SU-DHL-6 (cell line): Measurements from ENCODE around the gene CTNND2.

Experiments
- CTCF ChIP-seq: fragments of 200-600 bp; sonication (generic); IDR thresholded peaks from one replicate; pipeline ENCODE4 v1.5.1; 2017; ENCODE audit warnings: antibody characterized with exemption, mild to moderate bottlenecking, low read length, moderate library complexity; ENCODE audit not compliant: insufficient read depth, poor library complexity, severe bottlenecking
- EZH2phosphoT487 ChIP-seq: fragments of 200-600 bp; sonication (generic), shearing (Covaris generic); conservative IDR thresholded peaks from 2 replicates; pipeline ENCODE4 v1.6.1; 2018; ENCODE audit warnings: mild to moderate bottlenecking, antibody characterized with exemption, low read length, moderate library complexity, mixed read lengths

GRCh38 chr5:10987925-10988504, 916.2 kb downstream of the CTNND2 start:
- TF ChIP-seq CTCF: peak; percentile 89
- TF ChIP-seq EZH2phosphoT487: no peak
